Measurements from ENCODE around the gene KISS1R. TPM values are rescaled to one million over a fixed set of nuclear protein-coding genes. Genes with fewer than 3 reads are reported as not detected.

Gene KISS1R
- total and polyA plus RNA-seq, 5 donors from 2014 or later: 0.21 to 1.2 (median 0.67) TPM; not detected in 1

DNA sequence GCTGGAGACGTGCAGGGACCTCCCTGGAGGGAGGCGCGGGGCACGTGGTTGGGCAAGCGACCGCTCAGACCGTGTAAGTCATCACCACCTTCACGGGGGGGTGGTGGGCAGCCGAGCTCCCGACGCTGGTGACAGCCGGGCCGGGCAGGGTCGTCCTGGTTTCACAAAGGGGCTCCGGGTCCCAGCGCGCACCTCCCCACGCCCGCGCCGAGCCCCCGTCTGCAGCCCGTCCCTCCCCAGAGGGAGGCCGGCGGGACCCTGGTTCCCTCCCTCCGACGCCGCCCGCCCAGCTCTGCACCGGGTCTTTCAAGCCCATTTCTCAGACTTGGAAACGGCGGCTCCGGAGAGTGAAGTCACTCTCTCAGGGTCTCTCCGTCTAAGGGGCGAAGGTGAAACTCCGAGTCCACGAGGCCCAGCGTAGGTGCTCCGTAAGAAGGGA is 8.0 kb downstream of the KISS1R start:
- peak; percentile 47 to 56 for ATAC-seq (ENCODE audit: low read depth in 2 of 2)
- H3K4me3 ChIP-seq (ENCODE audit: low read depth, low read length): peak overlapping the region; percentile 65
- peaks cover 0 to 3% (median 0%) of the 10 kb centered on the region in 7 donors for H3K9me3 Mint-ChIP-seq
- peaks cover 0 to 28% (median 11%) of the 10 kb centered on the region in 4 donors for H3K4me1 Mint-ChIP-seq
- H3K27ac Mint-ChIP-seq: peak overlapping the region in 2 of 3 donors; percentile 43 to 46
- H3K36me3 ChIP-seq (ENCODE audit: control insufficient read depth, insufficient read depth, low read length): no peaks in the 10 kb centered on the region
- DNase-seq: peak in 1 of 3 donors; percentile 84
- peaks cover 36% of the 10 kb centered on the region for H3K4me1 ChIP-seq (ENCODE audit: control insufficient read depth, insufficient read depth, low read length, poor library complexity, severe bottlenecking)
- no peaks in the 10 kb centered on the region for H3K27me3 ChIP-seq (ENCODE audit: control insufficient read depth, insufficient read depth, low read length)
- H3K27me3 Mint-ChIP-seq: peaks cover 17% of the 10 kb centered on the region
- H3K9me3 ChIP-seq (ENCODE audit: control insufficient read depth in 2 of 2, low read length in 2 of 2): no peaks in the 10 kb centered on the region
- peak overlapping the region; percentile 69 for H3K27ac ChIP-seq (ENCODE audit: insufficient read depth, low read length, poor library complexity, severe bottlenecking)
- H3K36me3 Mint-ChIP-seq: no peaks in the 10 kb centered on the region
- peak overlapping the region; percentile 80 to 94 (median 84) for H3K4me3 Mint-ChIP-seq

DNA sequence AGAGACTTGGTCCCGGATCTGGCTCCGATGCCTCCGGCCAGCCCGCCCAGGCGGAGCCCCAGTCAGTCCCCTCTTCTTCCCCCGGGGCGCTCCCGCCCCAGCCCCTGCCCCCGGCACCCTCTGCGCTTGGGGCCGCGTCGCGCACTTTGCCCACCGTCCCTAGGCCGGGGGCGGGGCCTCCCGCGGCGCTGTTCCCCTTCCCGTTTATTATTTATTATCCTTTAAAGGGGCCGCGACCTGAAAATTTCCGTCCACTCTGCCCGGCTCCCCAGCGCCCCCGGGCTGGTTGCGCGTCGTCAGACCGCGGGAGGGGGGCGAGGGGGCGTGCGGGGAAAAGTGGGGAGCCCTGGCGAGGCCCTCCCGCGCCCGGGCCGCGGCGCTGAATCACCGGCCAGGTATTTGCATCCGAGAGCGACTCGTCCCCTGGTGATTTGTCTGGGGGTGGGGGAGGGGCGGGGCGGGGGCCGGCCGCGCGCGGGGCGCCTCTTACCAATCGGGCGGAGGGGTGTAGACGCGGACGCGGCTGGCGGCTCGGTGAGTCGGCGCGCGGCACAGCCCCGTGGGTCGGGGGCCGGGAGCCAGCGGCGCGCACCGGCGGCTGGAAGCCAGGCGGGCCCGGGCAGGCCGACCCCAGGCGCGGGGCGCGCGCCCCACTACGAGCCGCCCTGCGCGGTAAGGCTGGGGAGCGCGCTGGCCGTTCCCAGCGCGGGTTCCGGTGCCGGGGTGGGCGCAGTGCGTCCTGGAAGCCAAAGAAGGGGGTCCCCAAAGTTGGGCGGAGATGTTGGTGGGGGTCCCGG is 8.6 kb downstream of the KISS1R start, which contains the start of gene ARID3A:
TSS of gene ARID3A (plus strand) at position 510 of the 797 bp plus-strand sequence. CDS start 3,494 bp downstream, outside the sequence.
- H3K27me3 Mint-ChIP-seq: peaks cover 17% of the 10 kb centered on the region
- Histone ChIP-seq H3K36me3 (ENCODE audit: control insufficient read depth, insufficient read depth, low read length) (no peaks in the 10 kb centered on the region), H3K4me3 (ENCODE audit: low read depth, low read length) (peak within 1 kb of the TSS; percentile 65), H3K27ac (ENCODE audit: insufficient read depth, low read length, poor library complexity, severe bottlenecking) (peak within 1 kb of the TSS; percentile 69), H3K9me3 (ENCODE audit: control insufficient read depth in 2 of 2, low read length in 2 of 2) (no peaks in the 10 kb centered on the region), H3K27me3 (ENCODE audit: control insufficient read depth, insufficient read depth, low read length) (no peaks in the 10 kb centered on the region), H3K4me1 (ENCODE audit: control insufficient read depth, insufficient read depth, low read length, poor library complexity, severe bottlenecking) (peaks cover 30% of the 10 kb centered on the region)
- DNase-seq: peak; percentile 65 to 86 (median 83)
- peak within 1 kb of the TSS in 2 of 3 donors; percentile 43 to 46 for H3K27ac Mint-ChIP-seq
- H3K4me3 Mint-ChIP-seq: peak within 1 kb of the TSS; percentile 81 to 94 (median 85)
- peaks cover 0 to 3% (median 0%) of the 10 kb centered on the region in 7 donors for H3K9me3 Mint-ChIP-seq
- H3K36me3 Mint-ChIP-seq: no peaks in the 10 kb centered on the region
- peak; percentile 75 to 77 for ATAC-seq (ENCODE audit: low read depth in 2 of 2)
- H3K4me1 Mint-ChIP-seq: peaks cover 0 to 27% (median 9%) of the 10 kb centered on the region in 4 donors

DNA sequence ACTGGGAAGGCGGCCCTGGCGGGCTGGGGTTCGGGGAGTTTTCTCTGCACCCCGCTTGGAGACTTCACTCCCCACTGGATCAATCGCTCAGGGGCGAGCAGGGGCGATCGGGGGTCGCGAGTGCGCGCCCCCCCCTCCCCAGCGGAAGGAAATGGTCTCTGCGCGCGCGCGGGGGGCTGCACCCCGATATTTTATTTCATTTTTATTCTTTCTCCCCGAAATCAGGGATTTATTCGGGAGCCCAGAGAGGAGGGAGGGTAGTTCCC is 9.1 kb downstream of the KISS1R start:
- Mint-ChIP-seq H3K4me1 (peaks cover 0 to 25% (median 8%) of the 10 kb centered on the region in 4 donors), H3K9me3 (peaks cover 0 to 3% (median 0%) of the 10 kb centered on the region in 7 donors), H3K27ac (no peak overlapping the region), H3K36me3 (no peaks in the 10 kb centered on the region), H3K4me3 (peak overlapping the region; percentile 73 to 83 (median 80)), H3K27me3 (peaks cover 14% of the 10 kb centered on the region)
- Histone ChIP-seq H3K27me3 (ENCODE audit: control insufficient read depth, insufficient read depth, low read length) (no peaks in the 10 kb centered on the region), H3K36me3 (ENCODE audit: control insufficient read depth, insufficient read depth, low read length) (no peaks in the 10 kb centered on the region), H3K4me3 (ENCODE audit: low read depth, low read length) (peak overlapping the region; percentile 26), H3K9me3 (ENCODE audit: control insufficient read depth in 2 of 2, low read length in 2 of 2) (no peaks in the 10 kb centered on the region), H3K4me1 (ENCODE audit: control insufficient read depth, insufficient read depth, low read length, poor library complexity, severe bottlenecking) (peaks cover 27% of the 10 kb centered on the region), H3K27ac (ENCODE audit: insufficient read depth, low read length, poor library complexity, severe bottlenecking) (peak overlapping the region; percentile 33)
- DNase-seq (no peak), ATAC-seq (ENCODE audit: low read depth in 2 of 2) (no peak)

DNA sequence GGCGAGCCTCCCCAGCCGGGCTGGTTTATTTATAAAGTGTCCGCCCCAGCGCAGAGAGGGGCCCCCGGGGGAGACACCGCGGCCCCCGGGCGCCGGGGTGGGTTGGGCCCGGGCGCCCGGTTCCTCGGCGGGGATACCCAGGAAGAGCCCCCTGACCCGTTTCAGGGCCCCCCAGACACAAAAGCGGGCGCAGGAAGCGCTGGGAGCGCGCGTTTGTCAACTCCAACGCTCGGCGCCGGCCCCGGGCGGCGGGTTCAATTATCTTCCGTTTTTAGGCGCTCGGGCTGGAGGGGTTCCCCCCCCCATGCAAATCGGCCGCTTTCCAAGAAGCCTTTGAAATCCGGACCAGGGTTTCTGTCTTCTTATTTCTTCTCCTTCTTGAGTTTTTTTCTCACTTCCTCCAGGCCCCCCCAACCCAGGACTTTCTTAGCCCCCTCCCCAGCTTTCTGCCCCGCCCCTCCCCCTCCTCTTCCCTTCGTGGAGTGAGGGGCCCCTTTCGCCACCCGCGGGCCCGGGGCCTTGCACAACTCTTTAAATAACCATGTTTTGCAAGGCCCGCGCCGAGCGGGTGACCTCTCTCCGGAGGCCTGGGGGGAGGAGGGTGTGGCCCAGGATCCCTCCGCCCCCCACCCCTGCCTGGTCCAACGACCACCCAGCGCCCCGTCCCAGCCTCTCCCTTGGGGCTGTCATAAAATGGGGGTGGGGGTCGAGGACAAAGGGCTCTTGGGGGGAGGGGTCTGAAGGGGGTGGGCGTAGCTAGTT is 9.6 kb downstream of the KISS1R start:
- peak overlapping the region; percentile 33 for H3K27ac ChIP-seq (ENCODE audit: insufficient read depth, low read length, poor library complexity, severe bottlenecking)
- no peak for ATAC-seq (ENCODE audit: low read depth in 2 of 2)
- DNase-seq: peak in 1 of 3 donors; percentile 71

DNA sequence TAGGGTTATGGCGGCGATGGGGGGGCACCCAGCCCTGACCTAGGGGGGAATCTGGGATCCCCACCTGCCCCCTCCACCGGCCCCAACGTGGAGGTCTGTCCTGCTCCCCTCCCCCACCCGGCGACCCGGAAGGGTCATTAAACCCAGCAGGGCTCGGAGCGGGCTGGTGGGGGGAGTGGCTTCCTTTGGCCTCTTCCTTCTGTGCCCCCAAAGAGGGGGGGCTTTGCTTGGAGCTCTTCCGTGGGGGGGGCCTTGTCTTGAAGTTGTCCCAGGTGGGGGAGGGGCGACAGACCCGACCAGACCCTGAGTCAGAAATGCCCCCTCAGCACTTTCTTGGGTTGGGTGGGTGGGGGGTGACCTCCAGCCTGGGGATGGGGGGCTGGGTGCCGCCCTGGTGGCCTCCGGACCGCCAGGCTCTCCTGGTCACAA is 10.2 kb downstream of the KISS1R start:
- Mint-ChIP-seq H3K9me3 (peaks cover 0 to 3% (median 0%) of the 10 kb centered on the region in 7 donors), H3K36me3 (no peaks in the 10 kb centered on the region), H3K4me1 (peaks cover 0 to 22% (median 3%) of the 10 kb centered on the region in 4 donors), H3K4me3 (peak overlapping the region in 3 of 4 donors; percentile 38 to 74 (median 65)), H3K27me3 (peaks cover 5% of the 10 kb centered on the region), H3K27ac (no peak overlapping the region)
- Histone ChIP-seq H3K27ac (ENCODE audit: insufficient read depth, low read length, poor library complexity, severe bottlenecking) (peak overlapping the region; percentile 14), H3K9me3 (ENCODE audit: control insufficient read depth in 2 of 2, low read length in 2 of 2) (no peaks in the 10 kb centered on the region), H3K4me1 (ENCODE audit: control insufficient read depth, insufficient read depth, low read length, poor library complexity, severe bottlenecking) (peaks cover 28% of the 10 kb centered on the region), H3K36me3 (ENCODE audit: control insufficient read depth, insufficient read depth, low read length) (no peaks in the 10 kb centered on the region), H3K4me3 (ENCODE audit: low read depth, low read length) (no peak overlapping the region), H3K27me3 (ENCODE audit: control insufficient read depth, insufficient read depth, low read length) (no peaks in the 10 kb centered on the region)
- no peak for ATAC-seq (ENCODE audit: low read depth in 2 of 2)
- no peak for DNase-seq

More for the DNA sequence above, 9.6 kb downstream of the KISS1R start:
- Mint-ChIP-seq H3K27me3 (peaks cover 9% of the 10 kb centered on the region), H3K27ac (no peak overlapping the region), H3K4me1 (peaks cover 0 to 21% (median 6%) of the 10 kb centered on the region in 4 donors), H3K4me3 (peak overlapping the region; percentile 73 to 85 (median 84)), H3K9me3 (peaks cover 0 to 3% (median 0%) of the 10 kb centered on the region in 7 donors), H3K36me3 (no peaks in the 10 kb centered on the region)
- H3K9me3 ChIP-seq (ENCODE audit: control insufficient read depth in 2 of 2, low read length in 2 of 2): no peaks in the 10 kb centered on the region
- H3K4me3 ChIP-seq (ENCODE audit: low read depth, low read length): peak overlapping the region; percentile 26
- peaks cover 23% of the 10 kb centered on the region for H3K4me1 ChIP-seq (ENCODE audit: control insufficient read depth, insufficient read depth, low read length, poor library complexity, severe bottlenecking)
- H3K27me3 ChIP-seq (ENCODE audit: control insufficient read depth, insufficient read depth, low read length): no peaks in the 10 kb centered on the region
- H3K36me3 ChIP-seq (ENCODE audit: control insufficient read depth, insufficient read depth, low read length): no peaks in the 10 kb centered on the region

DNA sequence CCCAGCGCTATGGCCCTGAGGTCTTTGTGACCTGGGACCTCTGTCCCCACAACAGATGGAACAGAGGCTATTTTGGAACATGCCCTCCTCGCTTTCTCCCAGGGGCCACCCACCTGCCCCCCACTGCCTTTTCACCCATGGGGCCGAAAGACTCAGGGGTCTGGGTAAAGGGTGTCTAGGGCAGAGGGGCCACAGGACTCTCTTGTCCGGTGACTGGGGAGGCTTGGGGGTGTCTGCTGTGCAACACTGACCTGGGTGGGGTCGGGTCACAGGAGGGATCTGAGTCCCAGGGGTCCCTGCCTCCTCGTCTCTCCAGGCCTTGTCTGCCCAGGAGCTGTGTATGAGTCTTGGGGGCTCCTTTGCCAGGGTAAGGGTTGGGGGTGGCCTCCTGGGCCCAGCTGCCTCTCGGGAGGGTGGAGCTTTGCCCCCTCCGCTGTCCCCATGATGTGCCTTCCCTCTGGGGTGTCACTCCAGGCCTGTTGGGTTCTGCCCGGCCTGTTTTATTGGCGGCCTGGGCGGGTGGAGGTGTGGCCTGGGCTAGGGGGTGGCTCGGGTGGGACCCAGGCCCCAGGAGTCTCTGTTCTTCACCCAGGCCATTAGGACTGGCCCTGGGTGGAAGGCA is 10.8 kb downstream of the KISS1R start:
- Mint-ChIP-seq H3K9me3 (peaks cover 0 to 3% (median 0%) of the 10 kb centered on the region in 7 donors), H3K4me3 (peak overlapping the region; percentile 38 to 74 (median 64)), H3K27me3 (peaks cover 5% of the 10 kb centered on the region), H3K4me1 (peaks cover 0 to 26% (median 5%) of the 10 kb centered on the region in 4 donors), H3K27ac (no peak overlapping the region), H3K36me3 (no peaks in the 10 kb centered on the region)
- ATAC-seq (ENCODE audit: low read depth in 2 of 2): no peak
- Histone ChIP-seq H3K27me3 (ENCODE audit: control insufficient read depth, insufficient read depth, low read length) (no peaks in the 10 kb centered on the region), H3K4me1 (ENCODE audit: control insufficient read depth, insufficient read depth, low read length, poor library complexity, severe bottlenecking) (peaks cover 33% of the 10 kb centered on the region), H3K36me3 (ENCODE audit: control insufficient read depth, insufficient read depth, low read length) (no peaks in the 10 kb centered on the region), H3K4me3 (ENCODE audit: low read depth, low read length) (no peak overlapping the region), H3K27ac (ENCODE audit: insufficient read depth, low read length, poor library complexity, severe bottlenecking) (no peak overlapping the region), H3K9me3 (ENCODE audit: control insufficient read depth in 2 of 2, low read length in 2 of 2) (no peaks in the 10 kb centered on the region)
- no peak for DNase-seq

DNA sequence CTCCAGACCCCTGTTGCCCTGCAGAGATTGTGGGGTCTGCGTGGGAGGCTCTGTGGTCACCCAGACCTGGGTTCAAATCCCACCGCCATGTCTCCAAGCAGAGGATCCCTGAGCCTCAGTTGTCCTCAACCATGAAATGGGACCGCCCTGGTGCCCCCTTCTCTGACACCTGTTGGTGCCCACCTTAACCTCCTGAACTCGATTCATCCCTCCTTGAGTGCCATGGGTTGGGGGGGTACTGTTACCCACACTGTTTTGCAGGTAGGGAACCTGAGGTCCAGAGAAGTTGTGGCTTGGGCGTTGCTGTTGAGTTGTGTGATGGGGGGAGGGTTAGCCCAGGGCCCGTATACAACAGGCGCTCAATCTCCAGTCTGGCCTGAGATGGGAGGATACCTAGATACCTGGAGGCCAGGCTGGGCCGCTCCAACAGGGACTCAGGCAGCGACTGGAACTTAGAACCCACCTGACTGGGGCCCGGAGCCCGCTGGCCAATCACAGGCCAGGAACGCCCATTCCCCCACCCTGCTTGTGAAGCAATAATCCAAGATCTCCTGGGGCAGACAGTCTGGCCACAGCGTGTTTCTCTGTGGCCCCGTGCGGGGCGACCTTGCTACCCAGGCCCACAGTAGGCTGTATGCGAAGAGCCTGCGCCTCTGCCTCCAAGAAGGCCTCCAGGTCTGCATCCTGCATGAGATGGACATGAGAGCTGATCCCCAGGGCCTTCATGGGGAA is 11.5 kb downstream of the KISS1R start:
- no peaks in the 10 kb centered on the region for H3K9me3 ChIP-seq (ENCODE audit: control insufficient read depth in 2 of 2, low read length in 2 of 2)
- peaks cover 0 to 25% (median 6%) of the 10 kb centered on the region in 4 donors for H3K4me1 Mint-ChIP-seq
- no peaks in the 10 kb centered on the region for H3K27me3 ChIP-seq (ENCODE audit: control insufficient read depth, insufficient read depth, low read length)
- no peak overlapping the region for H3K27ac Mint-ChIP-seq
- ATAC-seq (ENCODE audit: low read depth in 2 of 2) (no peak), DNase-seq (no peak)
- H3K9me3 Mint-ChIP-seq: no peaks in the 10 kb centered on the region
- H3K4me3 ChIP-seq (ENCODE audit: low read depth, low read length): no peak overlapping the region
- H3K27me3 Mint-ChIP-seq: no peaks in the 10 kb centered on the region
- peaks cover 40% of the 10 kb centered on the region for H3K4me1 ChIP-seq (ENCODE audit: control insufficient read depth, insufficient read depth, low read length, poor library complexity, severe bottlenecking)
- no peaks in the 10 kb centered on the region for H3K36me3 Mint-ChIP-seq
- no peak overlapping the region for H3K27ac ChIP-seq (ENCODE audit: insufficient read depth, low read length, poor library complexity, severe bottlenecking)
- H3K4me3 Mint-ChIP-seq: peak overlapping the region; percentile 33 to 80 (median 56)
- no peaks in the 10 kb centered on the region for H3K36me3 ChIP-seq (ENCODE audit: control insufficient read depth, insufficient read depth, low read length)
